H1 (cell line): ENCODE measurements around the gene GPX7. TPM values are rescaled to one million over a fixed set of nuclear protein-coding genes. Genes with fewer than 3 reads are reported as not detected.

Source experiments
- CTCF ChIA-PET: fragments of 300-600 bp; sonication (Branson Sonifier 250); formaldehyde crosslinking; loops from one replicate; lab custom pipeline; 2021; ENCODE audit not compliant: partially characterized antibody; lab: Charles Lee
- POLR2A ChIA-PET: fragments of 300-600 bp; sonication (Branson Sonifier 250); formaldehyde crosslinking; loops from one replicate; lab custom pipeline; 2021; ENCODE audit warnings: inconsistent platforms; ENCODE audit not compliant: partially characterized antibody; lab: Charles Lee
- DNase-seq, 2 experiments: peaks; one replicate each; pipeline versions ENCODE4 v3.0.0 to v3.0.0-alpha.2; 2010 to 2022; ENCODE audit warnings: low spot score in 2 of 2, low read depth in 1 of 2, mixed read lengths in 1 of 2
- FAIRE-seq: peaks from 2 replicates; lab custom pipeline; 2011; peaks lifted over from hg19 to GRCh38; lab: Jason Lieb, UNC
- H2AFZ ChIP-seq: 2 replicates; pipeline ENCODE4 v1.8.1; 2012; ENCODE audit warnings: low read length, inconsistent platforms
- H2AK5ac ChIP-seq: 2 replicates; pipeline ENCODE4 v1.6.1; 2013; ENCODE audit warnings: low read depth, low read length
- H2BK120ac ChIP-seq: replicated peaks from 2 replicates; pipeline ENCODE3; 2013; ENCODE audit warnings: low read depth, low read length, inconsistent platforms
- H2BK12ac ChIP-seq: 2 replicates; pipeline ENCODE4 v1.6.1; 2013; ENCODE audit warnings: low read depth, low read length
- H2BK15ac ChIP-seq: 2 replicates; pipeline ENCODE4 v1.6.1; 2013; ENCODE audit warnings: low read length
- H2BK20ac ChIP-seq: 2 replicates; pipeline ENCODE4 v1.6.1; 2013; ENCODE audit warnings: low read length
- H2BK5ac ChIP-seq: 2 replicates; pipeline ENCODE4 v1.6.1; 2013; ENCODE audit warnings: low read depth, low read length
- H3K14ac ChIP-seq: 2 replicates; pipeline ENCODE4 v1.6.1; 2013; ENCODE audit warnings: inconsistent platforms; ENCODE audit not compliant: insufficient read length
- H3K18ac ChIP-seq: 2 replicates; pipeline ENCODE4 v1.6.1; 2013; ENCODE audit warnings: low read length; ENCODE audit errors: extremely low read depth
- H3K23ac ChIP-seq: 2 replicates; pipeline ENCODE4 v1.6.1; 2013; ENCODE audit warnings: inconsistent platforms; ENCODE audit not compliant: insufficient read length
- H3K23me2 ChIP-seq: 2 replicates; pipeline ENCODE4 v1.6.1; 2013; ENCODE audit warnings: low read depth, low read length
- H3K27ac ChIP-seq: 2 replicates; pipeline ENCODE4 v1.6.1; 2011; ENCODE audit warnings: low read depth, low read length, inconsistent platforms
- H3K27me3 ChIP-seq, 4 experiments: replicated peaks in 1 of 4; 1 replicate in 1 of 4; 2 replicates in 3 of 4; pipeline versions ENCODE4 v1.6.1 to v1.8.1; 2011 to 2013; ENCODE audit warnings: low read length in 3 of 4, mild to moderate bottlenecking in 3 of 4, inconsistent platforms in 2 of 4, mixed read lengths in 2 of 4, moderate library complexity in 1 of 4; ENCODE audit not compliant: control insufficient read depth in 3 of 4, insufficient read depth in 3 of 4; ENCODE audit errors: extremely low read depth in 1 of 4
- H3K36me3 ChIP-seq, 4 experiments: 2 replicates each; pipeline versions ENCODE4 v1.6.1 to v1.8.1; 2011 to 2013; ENCODE audit warnings: mild to moderate bottlenecking in 4 of 4, low read length in 3 of 4, moderate library complexity in 2 of 4, control low read depth in 1 of 4, inconsistent platforms in 1 of 4; ENCODE audit not compliant: insufficient read depth in 4 of 4, control insufficient read depth in 2 of 4
- H3K4ac ChIP-seq: replicated peaks from 2 replicates; pipeline ENCODE3; 2013; ENCODE audit warnings: low read length, low read depth, mixed read lengths, inconsistent platforms; ENCODE audit not compliant: insufficient read length
- H3K4me1 ChIP-seq, 4 experiments: replicated peaks in 1 of 4; 1 replicate in 1 of 4; 2 replicates in 3 of 4; pipeline versions ENCODE4 v1.6.1 to v1.8.1; 2011 to 2013; ENCODE audit warnings: low read length in 3 of 4, inconsistent platforms in 2 of 4, mixed read lengths in 1 of 4; ENCODE audit not compliant: insufficient read depth in 4 of 4, control insufficient read depth in 3 of 4
- H3K4me2 ChIP-seq, 2 experiments: 2 replicates each; pipeline versions ENCODE4 v1.6.1 to v1.8.1; 2011 to 2013; ENCODE audit warnings: low read depth in 2 of 2, low read length in 2 of 2, control low read depth in 1 of 2, inconsistent platforms in 1 of 2, mild to moderate bottlenecking in 1 of 2; ENCODE audit not compliant: insufficient read depth in 1 of 2
- H3K4me3 ChIP-seq, 4 experiments: fragments of 200-600, 300-600 bp in 1 of 4; sonication (generic), shearing (Covaris generic), sonication (Bioruptor Twin) in 1 of 4; 2 replicates each; pipeline versions ENCODE4 v1.5.1 to v1.8.1; 2011 to 2016; ENCODE audit warnings: low read length in 4 of 4, low read depth in 3 of 4, control low read depth in 2 of 4, inconsistent platforms in 2 of 4, mild to moderate bottlenecking in 2 of 4, mixed read lengths in 1 of 4, moderate library complexity in 1 of 4; ENCODE audit not compliant: insufficient read depth in 2 of 4; ENCODE audit errors: extremely low read depth in 1 of 4
- H3K56ac ChIP-seq: replicated peaks from 2 replicates; pipeline ENCODE3; 2013; ENCODE audit warnings: low read depth, mild to moderate bottlenecking, mixed read lengths, low read length, inconsistent platforms; ENCODE audit not compliant: insufficient read length
- H3K79me1 ChIP-seq: 2 replicates; pipeline ENCODE4 v1.6.1; 2013; ENCODE audit warnings: low read depth, low read length, control low read depth
- H3K79me2 ChIP-seq, 2 experiments: 2 replicates each; pipeline versions ENCODE4 v1.6.1 to v1.8.1; 2012 to 2013; ENCODE audit warnings: low read length in 2 of 2, mild to moderate bottlenecking in 2 of 2, inconsistent platforms in 1 of 2; ENCODE audit not compliant: insufficient read depth in 2 of 2, control insufficient read depth in 1 of 2
- H3K9ac ChIP-seq, 4 experiments: replicated peaks in 1 of 4; 1 replicate in 1 of 4; 2 replicates in 3 of 4; pipeline versions ENCODE4 v1.6.1 to v1.8.1; 2011 to 2013; ENCODE audit warnings: low read depth in 3 of 4, low read length in 3 of 4, control low read depth in 2 of 4, mild to moderate bottlenecking in 2 of 4, moderate library complexity in 2 of 4, inconsistent platforms in 1 of 4; ENCODE audit errors: extremely low read depth in 1 of 4
- H3K9me3 ChIP-seq, 2 experiments: 2 replicates each; pipeline versions ENCODE4 v1.6.1 to v1.8.1; 2012 to 2013; ENCODE audit warnings: mild to moderate bottlenecking in 2 of 2, moderate library complexity in 2 of 2, control low read depth in 1 of 2, inconsistent platforms in 1 of 2, low read depth in 1 of 2, low read length in 1 of 2, mixed read lengths in 1 of 2; ENCODE audit not compliant: insufficient read depth in 2 of 2
- H4K20me1 ChIP-seq, 2 experiments: replicated peaks in 1 of 2; 2 replicates each; pipeline versions ENCODE3 to v1.8.1; 2011 to 2013; ENCODE audit warnings: inconsistent platforms in 2 of 2, low read length in 2 of 2, mild to moderate bottlenecking in 1 of 2; ENCODE audit not compliant: insufficient read depth in 2 of 2, control insufficient read depth in 1 of 2
- H4K5ac ChIP-seq: 2 replicates; pipeline ENCODE4 v1.6.1; 2013; ENCODE audit warnings: low read length, low read depth, mixed read lengths, inconsistent platforms; ENCODE audit not compliant: insufficient read length
- H4K8ac ChIP-seq: 2 replicates; pipeline ENCODE4 v1.8.0; 2013; ENCODE audit warnings: mild to moderate bottlenecking, moderate library complexity, low read length, inconsistent platforms; ENCODE audit not compliant: insufficient read depth; ENCODE audit errors: extremely low read depth
- H4K91ac ChIP-seq: replicated peaks from 2 replicates; pipeline ENCODE3; 2013; ENCODE audit warnings: low read length, mixed read lengths, inconsistent platforms; ENCODE audit not compliant: insufficient read length
- BRCA1 ChIP-seq: IDR thresholded peaks from 2 replicates; pipeline ENCODE4 v1.6.1; 2012; ENCODE audit warnings: low read depth, low read length, improper control_type of control experiment
- CBX5 ChIP-seq: fragments of 300-800, 300-1000 bp; sonication (generic); IDR thresholded peaks from 2 replicates; pipeline ENCODE4 v1.7.1; 2016; ENCODE audit warnings: antibody characterized with exemption, low read length, low read depth
- CTBP2 ChIP-seq: IDR thresholded peaks from 2 replicates; pipeline ENCODE4 v1.7.0; 2011; ENCODE audit warnings: borderline replicate concordance, mild to moderate bottlenecking, moderate library complexity, mixed read lengths, low read length; ENCODE audit not compliant: insufficient read depth, insufficient read length
- E2F6 ChIP-seq: IDR thresholded peaks from 2 replicates; pipeline ENCODE4 v1.6.1; 2012; ENCODE audit warnings: inconsistent platforms
- EP300 ChIP-seq, 2 experiments: IDR thresholded peaks; 1 replicate in 1 of 2; 2 replicates in 1 of 2; pipeline ENCODE4 v1.6.1; 2011 to 2012; ENCODE audit warnings: low read depth in 2 of 2, low read length in 2 of 2, mild to moderate bottlenecking in 2 of 2, borderline replicate concordance in 1 of 2, inconsistent platforms in 1 of 2, moderate library complexity in 1 of 2
- EZH2 ChIP-seq: fragments of 200-600 bp; sonication (generic); IDR thresholded peaks from 2 replicates; pipeline ENCODE4 v1.7.1; 2012; ENCODE audit warnings: low read depth, mild to moderate bottlenecking, moderate library complexity, low read length, inconsistent platforms; ENCODE audit not compliant: severe bottlenecking
- FOSL1 ChIP-seq: IDR thresholded peaks from 2 replicates; pipeline ENCODE4 v1.6.1; 2011; ENCODE audit warnings: mild to moderate bottlenecking, low read depth, low read length, moderate library complexity; ENCODE audit not compliant: insufficient read depth
- JUN ChIP-seq: IDR thresholded peaks from 2 replicates; pipeline ENCODE4 v1.6.1; 2011; ENCODE audit warnings: low read depth, mild to moderate bottlenecking, improper control_type of control experiment, low read length
- KDM5A ChIP-seq: fragments of 200-600 bp; IDR thresholded peaks from 2 replicates; pipeline ENCODE4 v1.7.1; 2012; ENCODE audit warnings: mild to moderate bottlenecking, low read length, inconsistent platforms, mixed read lengths
- WGBS, 2 experiments: shearing (Covaris generic) in 1 of 2; methylation state at CpG; one replicate each; pipeline versions ENCODE4 v1.1.6 to v1.1.7; 2013 to 2015; ENCODE audit warnings: low lambda C conversion rate in 2 of 2, mixed read lengths in 2 of 2, inconsistent platforms in 1 of 2, low coverage in 1 of 2, missing lambda C conversion rate in 1 of 2; ENCODE audit not compliant: insufficient replicate concordance in 2 of 2, insufficient coverage in 1 of 2, insufficient read length in 1 of 2; ENCODE audit errors: extremely low coverage in 1 of 2, missing lambda C conversion rate in 1 of 2; 5-methylcytosine and 5-hydroxymethylcytosine counted together
- polyA plus RNA-seq, 7 experiments: library from polyadenylated mRNA; depleted of rRNA in 3 of 7; stranded (reverse) in 5 of 7; unstranded in 2 of 7; fragments of >200 nt in 5 of 7; fragments of 200-250 nt in 2 of 7; gene quantifications; 1 replicate in 5 of 7; 2 replicates in 1 of 7; 4 replicates in 1 of 7; pipeline versions ENCODE4 v1.2.1 to v1.2.3, GENCODE V29; 2011 to 2013; ENCODE audit warnings: missing spikeins in 2 of 7, mixed read lengths in 2 of 7
- total RNA-seq: library from RNA; stranded (reverse); fragmentation: NEBNext Ultra II Directional; extraction: Animal tissue kit (Norgen Biotek cat#: 25700); gene quantifications from 2 replicates; pipeline ENCODE4 v1.2.1, GENCODE V29; 2021

The GPX7 gene
- total and polyA plus RNA-seq, 2 of the 8 experiments (the other 6 are each of a cell fraction or from before 2014, with no cell fraction given), result 13.0 to 37.5 TPM

DNA sequence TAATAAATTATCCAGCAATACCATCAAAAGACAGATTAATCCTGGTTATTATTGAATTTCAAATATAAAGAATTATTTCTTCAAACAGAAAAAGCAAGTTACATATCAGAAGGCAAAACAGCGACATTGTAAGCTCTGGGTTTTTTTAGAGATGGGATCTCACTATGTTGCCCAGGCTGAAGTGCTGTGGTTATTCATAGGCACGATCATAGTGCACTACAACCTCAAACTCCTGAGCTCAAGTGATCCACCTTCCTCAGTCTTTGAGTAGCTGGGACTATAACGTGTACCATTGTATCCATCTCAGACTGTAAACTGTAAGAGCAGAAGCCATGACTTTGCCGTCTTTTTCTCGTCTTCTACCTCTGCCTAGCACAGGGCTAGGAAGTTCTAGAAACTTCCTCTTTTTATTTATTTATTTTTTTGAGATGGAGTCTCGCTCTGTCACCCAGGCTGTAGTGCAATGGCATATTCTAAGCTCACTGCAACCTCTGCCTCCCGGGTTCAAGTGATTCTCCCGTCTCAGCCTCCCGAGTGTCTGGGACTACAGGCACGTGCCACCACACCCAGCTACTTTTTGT is 20.0 kb upstream of the GPX7 start:
- ChIA-PET CTCF (interaction anchor here (0.8 kb wide), 1 partner anchor 38 kb away, joined by 3 read pairs; no protein-coding TSS in a partner anchor), POLR2A (no interaction called here)
- Histone ChIP-seq H2AK5ac (no peak overlapping the region), H3K14ac (no peak overlapping the region), H3K23me2 (no peaks in the 10 kb centered on the region), H4K8ac (no peak overlapping the region), H2BK5ac (no peak overlapping the region), H3K79me2 (no peaks in the 10 kb centered on the region), H2BK20ac (no peak overlapping the region), H3K27ac (no peak overlapping the region), H4K91ac (no peak overlapping the region), H3K4me2 (no peak overlapping the region), H3K18ac (no peak overlapping the region), H3K23ac (no peak overlapping the region), H3K4me3 (no peak overlapping the region), H4K5ac (no peak overlapping the region), H3K56ac (no peak overlapping the region), H2BK15ac (no peak overlapping the region), H3K9me3 (no peaks in the 10 kb centered on the region), H3K79me1 (no peaks in the 10 kb centered on the region), H2BK120ac (no peak overlapping the region), H3K9ac (no peak overlapping the region), H4K20me1 (no peaks in the 10 kb centered on the region), H3K4me1 (no peaks in the 10 kb centered on the region), H2AFZ (no peak overlapping the region), H3K36me3 (no peaks in the 10 kb centered on the region), H3K4ac (no peak overlapping the region), H3K27me3 (no peaks in the 10 kb centered on the region; a peak in 1 of 7 replicates), H2BK12ac (no peak overlapping the region)
- no peak for DNase-seq
- 89% methylated on average over 10 of the region's 10 CpGs; no CpG with 5 or more reads in 1 of the 2 experiments for WGBS, 2 experiments
- FAIRE-seq, result no peak
- TF ChIP-seq E2F6 (no peak), JUN (no peak), BRCA1 (no peak), CBX5 (no peak), CTBP2 (no peak), EZH2 (no peak), EP300 (IDR thresholded peaks at IDR 0.05; ENCODE audit: borderline replicate concordance in 1 of 2, low read depth in 2 of 2, low read length in 2 of 2) (no peak), KDM5A (no peak), FOSL1 (no peak)
